ENCODE results near the gene CDCP2.

- TF ChIP-seq POLR2AphosphoS5 (IDR thresholded peaks at IDR 0.05; ENCODE audit: borderline replicate concordance, low read depth, low read length) (no peak), EZH2 (IDR thresholded peaks at IDR 0.05) (no peak)
Observed at GRCh38 chr1:54156986-54157385, 4.2 kb upstream of the CDCP2 start.
